Middle frontal gyrus (tissue), 1 donor: Measurements from ENCODE around the gene SCYL2.
A peak's percentile ranks its signal among the peaks of the same experiment; 100 is the strongest.
"Not testable (repeated sequence)": the region's sequence is repeated elsewhere in the genome, so short reads cannot be mapped to it uniquely, and the experiment has no call there.

Source experiments
- DNase-seq: peaks from one replicate; pipeline ENCODE4 v3.0.0-alpha.2; 2015; ENCODE audit warnings: low spot score; ENCODE audit errors: extremely low spot score

Gene SCYL2, protein sequence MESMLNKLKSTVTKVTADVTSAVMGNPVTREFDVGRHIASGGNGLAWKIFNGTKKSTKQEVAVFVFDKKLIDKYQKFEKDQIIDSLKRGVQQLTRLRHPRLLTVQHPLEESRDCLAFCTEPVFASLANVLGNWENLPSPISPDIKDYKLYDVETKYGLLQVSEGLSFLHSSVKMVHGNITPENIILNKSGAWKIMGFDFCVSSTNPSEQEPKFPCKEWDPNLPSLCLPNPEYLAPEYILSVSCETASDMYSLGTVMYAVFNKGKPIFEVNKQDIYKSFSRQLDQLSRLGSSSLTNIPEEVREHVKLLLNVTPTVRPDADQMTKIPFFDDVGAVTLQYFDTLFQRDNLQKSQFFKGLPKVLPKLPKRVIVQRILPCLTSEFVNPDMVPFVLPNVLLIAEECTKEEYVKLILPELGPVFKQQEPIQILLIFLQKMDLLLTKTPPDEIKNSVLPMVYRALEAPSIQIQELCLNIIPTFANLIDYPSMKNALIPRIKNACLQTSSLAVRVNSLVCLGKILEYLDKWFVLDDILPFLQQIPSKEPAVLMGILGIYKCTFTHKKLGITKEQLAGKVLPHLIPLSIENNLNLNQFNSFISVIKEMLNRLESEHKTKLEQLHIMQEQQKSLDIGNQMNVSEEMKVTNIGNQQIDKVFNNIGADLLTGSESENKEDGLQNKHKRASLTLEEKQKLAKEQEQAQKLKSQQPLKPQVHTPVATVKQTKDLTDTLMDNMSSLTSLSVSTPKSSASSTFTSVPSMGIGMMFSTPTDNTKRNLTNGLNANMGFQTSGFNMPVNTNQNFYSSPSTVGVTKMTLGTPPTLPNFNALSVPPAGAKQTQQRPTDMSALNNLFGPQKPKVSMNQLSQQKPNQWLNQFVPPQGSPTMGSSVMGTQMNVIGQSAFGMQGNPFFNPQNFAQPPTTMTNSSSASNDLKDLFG

DNA sequence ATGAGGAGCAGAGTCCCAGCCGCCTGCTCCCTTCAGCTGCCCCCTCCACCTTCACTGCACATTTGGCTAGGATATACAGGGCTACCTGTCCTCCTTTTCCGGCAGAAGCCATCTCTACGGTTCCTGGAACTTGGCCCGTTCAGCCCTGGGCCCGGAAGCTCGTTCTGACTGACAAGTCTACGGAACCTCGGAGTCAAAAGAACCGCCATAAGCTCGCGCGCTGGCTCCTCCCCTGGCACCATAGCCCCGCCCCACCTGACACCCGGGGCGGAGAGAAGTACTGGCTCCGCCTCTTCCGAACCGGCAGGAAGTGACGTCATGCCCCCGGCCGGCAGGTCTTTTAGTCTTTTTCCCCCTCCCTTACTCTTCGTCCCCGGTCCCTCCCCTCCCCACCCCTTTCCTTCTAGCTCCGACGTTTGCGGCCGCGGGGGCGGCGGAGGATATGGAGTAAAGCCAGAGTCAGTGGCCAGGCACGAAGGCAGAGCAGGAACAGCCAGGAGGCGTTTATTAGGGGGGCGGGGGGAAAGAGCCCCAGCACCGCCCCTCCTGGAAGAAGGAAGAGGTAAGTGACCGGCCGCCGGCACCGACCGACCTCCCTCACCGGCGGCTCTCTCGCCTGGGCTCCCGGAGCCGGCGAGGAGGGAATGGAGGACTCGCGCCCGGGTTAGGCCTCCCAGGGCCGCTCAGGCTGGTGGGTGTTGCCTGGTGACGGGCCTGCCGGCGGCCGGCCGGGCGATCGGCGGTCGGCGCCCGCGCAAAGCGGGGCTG, at the start of gene SCYL2, which contains the start of gene DEPDC4:
Gene SCYL2, plus strand, starts transcription at position 343 of the 768 bp plus-strand sequence. CDS start 15,794 bp downstream, outside the sequence.
Gene DEPDC4, minus strand, starts transcription at position 245 of the 768 bp plus-strand sequence. Its CDS starts 3 bp downstream, at position 242.
- DNase-seq = peak; percentile 93

DNA sequence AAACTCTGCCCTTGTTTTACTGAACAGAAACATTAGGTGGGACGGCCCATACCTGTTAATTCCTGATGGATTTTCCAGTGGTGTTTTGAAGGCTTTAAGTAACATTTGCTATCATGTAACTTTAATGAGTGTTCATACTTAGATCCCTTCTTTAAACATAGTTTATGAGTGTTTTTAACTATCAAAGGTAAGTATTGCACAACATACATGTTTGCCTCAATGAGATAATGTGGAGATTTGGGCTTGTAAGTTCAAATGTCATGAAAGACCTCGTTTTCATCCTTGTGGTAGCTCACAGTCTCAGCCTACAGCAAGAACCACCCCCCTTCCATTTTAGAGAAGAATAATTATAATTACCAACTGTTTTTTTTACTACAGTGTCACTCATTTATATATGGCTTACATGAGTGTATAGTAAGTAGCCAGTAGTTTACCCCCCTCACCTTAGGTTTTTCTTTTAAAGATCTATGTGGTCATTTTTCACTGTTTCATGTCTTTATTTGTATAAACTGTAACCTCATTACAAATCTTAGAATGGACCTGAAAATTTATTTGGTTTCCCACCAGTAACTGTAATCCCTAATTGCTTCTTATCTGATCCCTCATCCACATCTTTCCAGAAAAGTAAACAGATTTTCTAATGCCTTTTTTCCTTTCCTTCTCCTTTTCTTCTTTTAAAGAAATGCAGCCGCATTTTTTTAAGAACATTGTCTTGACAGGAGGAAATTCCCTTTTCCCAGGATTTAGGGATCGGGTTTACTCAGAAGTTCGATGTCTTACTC, 47.5 kb upstream of the SCYL2 start:
- DNase-seq = no peak

- no peak for DNase-seq
These were observed 45.5 kb upstream of the SCYL2 start for GRCh38 chr12:100221523-100221922.

- not testable (repeated sequence) for DNase-seq
These were observed 44.8 kb upstream of the SCYL2 start for GRCh38 chr12:100222173-100222572.

DNA sequence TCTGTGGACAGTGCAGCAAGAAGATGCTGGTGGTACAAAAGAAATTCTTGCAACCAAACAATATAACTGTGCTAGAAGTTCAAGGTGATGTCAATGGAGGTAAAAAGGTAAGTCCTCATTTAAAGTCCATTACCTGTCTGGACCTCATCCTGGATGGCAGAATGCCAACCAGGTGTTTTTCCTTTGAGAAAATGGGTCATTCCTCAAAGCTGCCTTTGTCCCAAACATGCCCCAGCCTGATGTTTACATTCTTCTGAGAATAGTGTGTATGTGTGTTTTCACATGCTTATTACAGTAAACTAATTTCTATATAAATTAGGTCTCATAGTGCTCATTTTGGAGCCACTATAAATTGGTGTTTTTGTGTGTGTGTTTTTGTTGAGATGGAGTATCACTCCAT, 41.5 kb upstream of the SCYL2 start:
- no peak for DNase-seq

GRCh38 chr12:100229036-100229635, 37.8 kb upstream of the SCYL2 start:
- no peak for DNase-seq

DNA sequence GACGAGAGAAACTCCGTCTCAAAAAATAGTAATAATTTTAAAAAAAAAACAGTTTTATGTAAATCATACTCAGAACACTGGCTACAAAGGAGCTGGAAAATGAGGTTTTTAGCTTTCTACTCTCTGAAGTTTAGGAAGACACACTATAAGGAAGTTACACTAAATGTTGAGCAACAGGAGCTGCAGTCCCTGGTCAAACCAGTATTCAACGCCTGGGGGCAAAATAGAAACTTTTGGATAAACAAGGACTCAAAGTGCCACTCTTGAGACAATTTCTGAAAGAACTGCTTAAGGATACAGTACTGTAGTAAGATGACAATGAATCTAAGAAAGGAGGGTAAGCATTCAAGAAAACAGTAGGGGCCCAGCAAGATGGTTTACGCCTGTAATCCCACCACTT, 37.1 kb upstream of the SCYL2 start:
- DNase-seq = no peak

DNA sequence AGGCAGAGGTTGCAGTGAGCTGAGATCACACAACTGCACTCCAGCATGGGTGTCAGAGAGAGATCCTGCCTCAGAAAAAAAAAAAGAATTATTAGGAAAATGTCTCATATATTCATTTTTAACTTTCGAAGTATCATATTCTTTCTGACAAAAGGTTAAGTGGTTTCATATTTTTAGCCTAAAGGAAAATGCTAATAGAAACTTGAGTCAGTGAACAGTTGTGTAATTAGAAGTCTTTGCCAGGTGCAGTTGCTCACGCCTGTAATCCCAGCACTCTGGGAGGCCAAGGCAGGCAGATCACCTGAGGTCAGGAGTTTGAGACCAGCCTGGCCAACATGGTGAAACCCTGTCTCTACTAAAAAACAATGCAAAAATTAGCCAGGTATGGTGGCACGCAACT, 35.1 kb upstream of the SCYL2 start:
- DNase-seq = not testable (repeated sequence)

DNA sequence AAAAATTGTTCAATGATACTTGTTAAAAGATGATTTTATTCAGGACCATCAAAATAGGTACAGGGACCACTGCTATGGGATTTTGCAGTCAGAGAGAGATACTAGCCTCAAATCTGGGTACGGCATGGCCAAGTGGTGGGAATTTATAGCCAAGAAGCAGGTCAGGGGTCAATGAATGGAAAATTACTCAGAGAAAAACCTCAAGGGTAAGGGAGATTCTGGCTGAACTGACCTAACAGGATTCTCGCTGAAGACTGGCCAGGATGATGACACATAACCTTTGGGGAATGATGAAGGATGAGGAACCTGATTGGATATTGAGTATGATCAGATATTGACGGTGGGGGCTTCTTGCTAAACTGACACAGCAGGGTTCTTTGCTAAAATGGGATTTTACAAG, 32.8 kb upstream of the SCYL2 start:
- DNase-seq = no peak

GRCh38 chr12:100234591-100235304, 32.2 kb upstream of the SCYL2 start:
- peak; percentile 23 for DNase-seq

DNA sequence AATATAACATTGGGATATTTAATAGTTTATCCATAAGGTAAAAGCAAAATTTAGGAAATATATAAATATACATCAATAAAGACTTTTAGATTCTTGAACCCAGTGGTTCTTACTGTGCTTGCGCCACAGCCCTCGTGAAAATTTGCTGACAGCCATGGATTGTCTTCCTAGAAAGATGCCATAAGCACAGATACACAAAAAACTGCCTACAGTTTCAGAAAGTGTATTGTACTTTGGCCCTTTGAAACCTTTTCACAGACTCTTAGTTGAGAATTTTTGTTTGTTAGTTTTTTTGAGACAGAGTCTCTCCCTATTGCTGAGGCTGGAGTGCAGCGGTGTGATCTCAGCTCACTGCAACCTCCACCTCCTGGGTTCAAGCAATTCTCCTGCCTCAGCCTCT, 28.2 kb upstream of the SCYL2 start:
- DNase-seq = no peak

GRCh38 chr12:100239589-100239988, 27.4 kb upstream of the SCYL2 start:
- no peak for DNase-seq

DNA sequence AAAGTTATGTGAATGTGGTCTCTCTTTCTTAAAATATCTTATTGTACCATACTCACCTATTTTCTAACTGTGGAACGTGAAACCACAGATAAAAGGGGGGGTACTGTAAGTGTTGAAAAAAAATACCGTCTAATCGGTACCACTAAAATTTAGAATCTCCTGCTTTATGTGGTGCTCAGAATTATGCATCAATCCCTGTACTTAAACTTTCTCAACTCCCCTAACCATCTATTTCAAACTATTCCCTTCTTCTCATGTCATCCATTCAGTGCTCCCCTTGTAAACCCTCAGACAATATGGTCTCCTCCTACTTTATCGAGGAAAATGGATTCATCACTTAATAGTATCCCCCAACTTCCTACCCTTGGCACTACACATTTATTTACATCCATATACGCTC, 23.8 kb upstream of the SCYL2 start:
- DNase-seq = no peak

DNA sequence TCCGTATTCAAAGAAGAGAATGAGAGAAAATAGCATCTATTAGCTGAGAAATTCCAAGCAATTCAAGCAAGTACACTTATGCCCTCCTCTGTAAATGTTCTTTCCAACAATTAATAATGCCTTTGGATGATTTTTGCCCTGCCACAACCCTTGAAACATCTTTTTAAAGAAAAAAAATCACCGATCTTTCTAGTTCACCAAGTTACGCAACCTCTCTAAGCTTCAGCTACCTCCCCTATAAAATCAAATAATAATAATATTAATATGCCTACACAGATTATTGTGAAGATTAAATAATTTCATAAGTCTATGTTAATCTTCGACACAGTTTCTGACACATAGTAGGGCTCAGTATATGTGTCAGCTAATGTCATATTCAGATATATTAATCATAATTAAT, 19.2 kb upstream of the SCYL2 start:
- no peak for DNase-seq

DNA sequence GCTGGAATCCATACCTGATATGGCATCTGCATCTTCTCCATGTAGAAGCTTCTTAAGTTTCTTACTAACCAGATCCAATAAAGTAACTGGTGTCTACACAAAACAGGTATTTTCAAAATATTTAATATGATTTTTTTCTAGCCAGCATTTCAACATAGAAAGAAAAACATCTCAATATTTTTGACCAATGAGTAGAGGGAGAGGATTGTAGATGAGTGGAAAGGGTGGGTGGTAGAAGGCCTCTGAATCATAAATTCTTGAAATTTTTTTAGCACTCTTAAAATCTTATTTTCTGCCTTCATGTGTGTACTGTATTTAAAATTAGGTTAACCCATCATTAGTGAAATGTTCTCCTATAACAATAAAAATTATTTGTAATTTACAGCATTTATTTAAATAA, 18.1 kb upstream of the SCYL2 start:
- no peak for DNase-seq

DNA sequence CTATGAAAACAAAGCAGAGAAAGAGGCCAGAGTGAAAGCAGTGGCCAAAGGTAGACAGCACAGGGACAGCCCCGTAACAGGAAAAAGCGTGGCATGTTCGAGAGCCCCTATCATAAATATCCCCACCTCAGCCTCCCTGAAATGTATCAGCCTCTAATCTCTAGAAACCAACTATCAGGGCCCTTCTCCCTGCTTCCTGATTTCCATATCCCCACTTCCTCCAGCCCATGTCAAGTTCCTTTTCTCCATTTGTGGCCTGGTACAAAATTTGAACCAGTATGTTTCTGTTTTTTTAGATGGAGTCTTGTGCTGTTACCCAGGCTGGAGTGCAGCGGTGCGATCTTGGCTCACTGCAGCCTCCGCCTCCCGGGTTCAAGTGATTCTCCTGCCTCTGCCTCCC, 17.0 kb upstream of the SCYL2 start:
- no peak for DNase-seq

- no peak for DNase-seq
These were observed 15.1 kb upstream of the SCYL2 start for GRCh38 chr12:100251917-100252316.

DNA sequence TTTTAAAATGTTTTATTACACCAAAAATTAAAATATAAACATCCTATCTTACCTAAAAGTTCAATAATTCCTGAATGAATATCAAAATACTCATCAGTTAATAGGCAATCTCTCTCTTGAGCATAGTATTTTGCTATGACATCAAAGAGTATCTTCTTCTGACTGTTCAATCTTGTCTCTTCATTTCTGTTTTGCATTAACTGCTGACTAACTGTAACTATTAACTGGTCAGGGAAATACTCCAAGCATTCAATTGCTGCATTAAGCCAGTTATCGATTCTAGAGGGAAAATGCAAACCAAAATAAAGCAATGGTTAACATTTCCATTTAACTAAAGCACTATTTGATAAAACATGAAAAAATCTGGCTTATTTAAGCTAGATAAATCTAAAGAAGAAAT, 13.5 kb upstream of the SCYL2 start:
- DNase-seq = no peak

DNA sequence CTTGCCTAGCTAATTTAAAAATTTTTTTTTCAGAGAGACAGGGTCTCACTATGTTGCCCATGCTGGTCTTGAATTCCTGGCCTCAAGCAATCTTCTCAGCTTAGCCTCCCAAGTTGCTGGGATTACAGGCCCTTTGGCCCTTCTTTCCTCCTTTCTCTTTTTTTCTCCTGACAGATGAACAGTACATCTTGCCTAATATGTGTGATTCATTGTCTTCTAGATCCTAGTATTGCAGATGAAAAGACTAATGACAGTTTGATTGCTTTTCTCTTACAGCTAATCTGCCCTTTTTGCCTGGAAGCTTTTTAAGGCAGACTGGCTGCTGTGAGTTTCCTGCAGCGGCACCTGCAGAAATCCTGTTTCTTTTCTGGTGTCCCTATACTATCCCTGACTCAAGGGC, 12.1 kb upstream of the SCYL2 start:
- DNase-seq = no peak

GRCh38 chr12:100258127-100258526, 8.8 kb upstream of the SCYL2 start:
- no peak for DNase-seq
